GM12865 (cell line): ENCODE data around the gene SYP.
A peak's percentile ranks its signal among the peaks of the same experiment; 100 is the strongest.

Experiments used
- DNase-seq: peaks from one replicate; pipeline ENCODE4 v3.0.0; 2010; ENCODE audit warnings: low read depth
- H3K4me3 ChIP-seq: 2 replicates; pipeline ENCODE4 v1.5.1; 2011; ENCODE audit warnings: mild to moderate bottlenecking, low read depth, low read length, control low read depth
- TF ChIP-seq, protein P1 (sequence below): IDR thresholded peaks from 2 replicates; pipeline ENCODE4 v1.5.1; 2011; ENCODE audit warnings: low read length, control low read depth, low read depth, inconsistent platforms; ENCODE audit not compliant: insufficient read depth; ENCODE audit errors: missing control alignments

Gene SYP

GRCh38 chrX:49199906-49200771, at the start of gene SYP:
TSS of gene SYP (minus strand) at chrX:49200193. CDS start at chrX:49200186, 7 bp downstream.
- peak within 1 kb of the TSS; percentile 51 for H3K4me3 ChIP-seq
- DNase-seq, result peak; percentile 92
- TF ChIP-seq, protein P1, sequence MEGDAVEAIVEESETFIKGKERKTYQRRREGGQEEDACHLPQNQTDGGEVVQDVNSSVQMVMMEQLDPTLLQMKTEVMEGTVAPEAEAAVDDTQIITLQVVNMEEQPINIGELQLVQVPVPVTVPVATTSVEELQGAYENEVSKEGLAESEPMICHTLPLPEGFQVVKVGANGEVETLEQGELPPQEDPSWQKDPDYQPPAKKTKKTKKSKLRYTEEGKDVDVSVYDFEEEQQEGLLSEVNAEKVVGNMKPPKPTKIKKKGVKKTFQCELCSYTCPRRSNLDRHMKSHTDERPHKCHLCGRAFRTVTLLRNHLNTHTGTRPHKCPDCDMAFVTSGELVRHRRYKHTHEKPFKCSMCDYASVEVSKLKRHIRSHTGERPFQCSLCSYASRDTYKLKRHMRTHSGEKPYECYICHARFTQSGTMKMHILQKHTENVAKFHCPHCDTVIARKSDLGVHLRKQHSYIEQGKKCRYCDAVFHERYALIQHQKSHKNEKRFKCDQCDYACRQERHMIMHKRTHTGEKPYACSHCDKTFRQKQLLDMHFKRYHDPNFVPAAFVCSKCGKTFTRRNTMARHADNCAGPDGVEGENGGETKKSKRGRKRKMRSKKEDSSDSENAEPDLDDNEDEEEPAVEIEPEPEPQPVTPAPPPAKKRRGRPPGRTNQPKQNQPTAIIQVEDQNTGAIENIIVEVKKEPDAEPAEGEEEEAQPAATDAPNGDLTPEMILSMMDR, result no peak

GRCh38 chrX:49249616-49250015, 49.6 kb upstream of the SYP start:
- TF ChIP-seq, protein P1, result no peak
- DNase-seq, result no peak
- no peak overlapping the region for H3K4me3 ChIP-seq

- no peak overlapping the region for H3K4me3 ChIP-seq
- TF ChIP-seq, protein P1, result no peak
- no peak for DNase-seq
Observed at GRCh38 chrX:49249071-49249470, 49.1 kb upstream of the SYP start.

- H3K4me3 ChIP-seq, result no peak overlapping the region
- DNase-seq, result no peak
- TF ChIP-seq, protein P1, result no peak
Observed at GRCh38 chrX:49247916-49248811, 48.2 kb upstream of the SYP start.

DNA sequence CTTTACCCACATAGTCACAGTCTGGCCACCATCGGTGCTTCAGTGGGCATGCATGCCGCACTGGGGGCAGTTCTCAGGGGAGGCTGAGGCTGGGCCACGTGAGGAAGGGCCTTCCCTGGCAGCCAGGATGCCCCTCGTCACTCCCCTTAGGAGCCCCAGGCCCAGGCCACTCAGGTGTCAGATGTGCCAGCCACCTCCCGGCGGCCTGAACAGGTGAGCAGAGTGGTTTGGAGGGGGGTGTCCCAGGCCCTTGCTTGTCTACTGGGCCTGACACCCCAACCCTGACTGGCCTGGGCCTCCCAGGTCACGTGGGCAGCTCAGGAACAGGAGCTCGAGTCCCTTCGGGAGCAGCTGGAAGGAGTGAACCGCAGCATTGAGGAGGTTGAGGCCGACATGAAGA, 47.4 kb upstream of the SYP start:
- H3K4me3 ChIP-seq, result no peak overlapping the region
- TF ChIP-seq, protein P1, result no peak
- DNase-seq, result no peak

DNA sequence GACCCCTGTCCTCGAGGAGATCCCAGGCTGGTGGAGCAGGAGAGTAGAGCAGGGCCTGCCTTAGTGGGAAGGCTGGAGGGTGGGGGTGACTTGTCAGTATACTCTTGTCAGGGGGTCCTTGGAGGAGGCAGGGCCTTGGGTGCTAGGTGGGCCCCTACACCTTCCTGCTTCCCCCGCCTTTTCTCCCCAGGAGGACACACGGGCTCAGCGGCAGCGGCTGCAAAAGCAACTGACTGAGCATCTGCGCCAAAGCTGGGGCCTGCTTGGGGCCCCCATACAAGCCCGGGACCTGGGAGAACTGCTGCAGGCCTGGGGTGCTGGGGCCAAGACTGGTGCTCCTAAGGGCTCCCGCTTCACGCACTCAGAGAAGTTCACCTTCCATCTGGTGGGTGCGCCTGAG, 46.5 kb upstream of the SYP start:
- no peak overlapping the region for H3K4me3 ChIP-seq
- TF ChIP-seq, protein P1, result no peak
- DNase-seq, result no peak
